GM23248 (cell line): ENCODE data around the gene CLCA1. TPM values are rescaled to one million over a fixed set of nuclear protein-coding genes. Genes with fewer than 3 reads are reported as not detected.

Experiments
- DNase-seq: peaks from one replicate; pipeline ENCODE4 v3.0.0-alpha.2; 2015
- H2AFZ ChIP-seq: fragments of 200-600 bp; sonication (generic); 2 replicates; pipeline ENCODE4 v1.6.1; 2016; ENCODE audit warnings: antibody characterized with exemption
- H3F3A ChIP-seq: fragments of 200-600 bp; sonication (generic); 2 replicates; pipeline ENCODE4 v1.6.1; 2016; ENCODE audit warnings: mild to moderate bottlenecking, antibody characterized with exemption, mixed run types; ENCODE audit not compliant: insufficient read depth
- H3K27ac ChIP-seq: fragments of 200-600 bp; sonication (generic); 2 replicates; pipeline ENCODE4 v1.5.1; 2016; ENCODE audit warnings: mild to moderate bottlenecking
- H3K27me3 ChIP-seq: fragments of 200-600 bp; sonication (generic); replicated peaks from 2 replicates; pipeline ENCODE4 v1.6.1; 2016; ENCODE audit warnings: mild to moderate bottlenecking; ENCODE audit not compliant: insufficient read depth
- H3K36me3 ChIP-seq: fragments of 200-600 bp; sonication (generic); 2 replicates; pipeline ENCODE4 v1.6.1; 2016; ENCODE audit warnings: low read depth, mild to moderate bottlenecking
- H3K4me1 ChIP-seq: fragments of 200-600 bp; sonication (generic); 2 replicates; pipeline ENCODE4 v1.6.1; 2016; ENCODE audit warnings: mild to moderate bottlenecking; ENCODE audit not compliant: insufficient read depth
- H3K4me2 ChIP-seq: fragments of 200-600 bp; sonication (generic); one replicate; pipeline ENCODE4 v1.6.1; 2016; ENCODE audit warnings: mild to moderate bottlenecking; ENCODE audit not compliant: unreplicated experiment
- H3K4me3 ChIP-seq: fragments of 200-600 bp; sonication (generic); 2 replicates; pipeline ENCODE4 v1.5.1; 2016; ENCODE audit warnings: mild to moderate bottlenecking
- H3K79me2 ChIP-seq: fragments of 200-600 bp; sonication (generic); 2 replicates; pipeline ENCODE4 v1.6.1; 2016; ENCODE audit warnings: mild to moderate bottlenecking; ENCODE audit not compliant: insufficient read depth
- H3K9ac ChIP-seq: fragments of 200-600 bp; sonication (generic); 2 replicates; pipeline ENCODE4 v1.6.1; 2016; ENCODE audit warnings: mild to moderate bottlenecking
- H3K9me2 ChIP-seq: fragments of 200-600 bp; sonication (generic); 2 replicates; pipeline ENCODE4 v1.6.1; 2016; ENCODE audit warnings: mixed run types, mild to moderate bottlenecking, moderate library complexity; ENCODE audit not compliant: insufficient read depth
- H3K9me3 ChIP-seq: fragments of 200-600 bp; sonication (generic); one replicate; pipeline ENCODE4 v1.6.1; 2017; ENCODE audit warnings: low read depth
- H4K20me1 ChIP-seq: fragments of 200-600 bp; sonication (generic); 2 replicates; pipeline ENCODE4 v1.6.0; 2016; ENCODE audit not compliant: insufficient read depth
- EZH2 ChIP-seq: fragments of 200-600 bp; sonication (generic); IDR thresholded peaks from 2 replicates; pipeline ENCODE4 v1.6.1; 2018; ENCODE audit warnings: antibody characterized with exemption, mild to moderate bottlenecking; ENCODE audit not compliant: insufficient read depth, poor library complexity, severe bottlenecking
- EZH2phosphoT487 ChIP-seq: fragments of 200-600 bp; sonication (generic); IDR thresholded peaks from 2 replicates; pipeline ENCODE4 v1.6.1; 2018; ENCODE audit warnings: antibody characterized with exemption, moderate library complexity, mild to moderate bottlenecking, low read depth; ENCODE audit not compliant: insufficient read depth
- WGBS, 2 experiments: methylation state at CpG; one replicate each; pipeline ENCODE4 v1.1.6; 2015 to 2017; ENCODE audit warnings: low lambda C conversion rate in 2 of 2, low coverage in 1 of 2; ENCODE audit errors: missing lambda C conversion rate in 2 of 2; 5-methylcytosine and 5-hydroxymethylcytosine counted together
- in situ Hi-C: fragments of 300-500 bp; cut with MboI; formaldehyde crosslinking; loops from 2 replicates; pipeline ENCODE4 v1.15.0; 2020
- polyA plus RNA-seq: library from polyadenylated mRNA; unstranded; fragments of >200 nt; fragmentation: Nextera tagmentation; extraction: Ambion mirVana; gene quantifications from 2 replicates; pipeline ENCODE4 v1.2.1, GENCODE V29; 2016
- total RNA-seq: library from RNA; depleted of rRNA; stranded (reverse); fragments of >200 nt; shearing (Covaris generic); gene quantifications from 2 replicates; pipeline ENCODE4 v1.2.3, GENCODE V29; 2014

The CLCA1 gene
- total and polyA plus RNA-seq, 2 experiments from 2014 or later, result not detected

- Histone ChIP-seq H3K9me2 (no peaks in the 10 kb centered on the region), H3K9me3 (no peaks in the 10 kb centered on the region), H3K4me3 (no peak overlapping the region), H4K20me1 (no peaks in the 10 kb centered on the region), H3K27me3 (no peaks in the 10 kb centered on the region), H3K9ac (no peak overlapping the region), H3K4me1 (no peaks in the 10 kb centered on the region), H3F3A (no peaks in the 10 kb centered on the region), H3K79me2 (no peaks in the 10 kb centered on the region), H3K36me3 (no peaks in the 10 kb centered on the region), H3K4me2 (no peak overlapping the region), H3K27ac (no peak overlapping the region), H2AFZ (0 out of 2 replicates have a peak overlapping the region, but pooled peaks have one; percentile 20)
- no peak for TF ChIP-seq EZH2phosphoT487
- TF ChIP-seq EZH2, result no peak
- WGBS, 2 experiments, result 55 to 58% methylated on average over 2 of the region's 2 CpGs
- in situ Hi-C loops, result no loop called here
- no peak for DNase-seq
These were observed 2.5 kb upstream of the CLCA1 start for GRCh38 chr1:86466109-86466844.

GRCh38 chr1:86466986-86467385, 1.7 kb upstream of the CLCA1 start:
- no peaks in the 10 kb centered on the region for H3K27me3 ChIP-seq
- no peak overlapping the region for H3K4me2 ChIP-seq
- H3K36me3 ChIP-seq, result no peaks in the 10 kb centered on the region
- no peaks in the 10 kb centered on the region for H4K20me1 ChIP-seq
- no peaks in the 10 kb centered on the region for H3K9me2 ChIP-seq
- no peaks in the 10 kb centered on the region for H3K79me2 ChIP-seq
- H3K4me3 ChIP-seq, result no peak overlapping the region
- H3K9ac ChIP-seq, result no peak overlapping the region
- H3K9me3 ChIP-seq, result no peaks in the 10 kb centered on the region
- WGBS, 2 experiments, result 78 to 88% methylated on average over 4 of the region's 4 CpGs
- no peak overlapping the region for H3K27ac ChIP-seq
- in situ Hi-C loops, result no loop called here
- 0 out of 2 replicates have a peak overlapping the region, but pooled peaks have one; percentile 20 for H2AFZ ChIP-seq
- no peaks in the 10 kb centered on the region for H3K4me1 ChIP-seq
- peak; percentile 64 for DNase-seq
- TF ChIP-seq EZH2phosphoT487 (no peak), EZH2 (no peak)
- H3F3A ChIP-seq, result no peaks in the 10 kb centered on the region

GRCh38 chr1:86470859-86471258, 2.1 kb downstream of the CLCA1 start:
- H3F3A ChIP-seq, result no peaks in the 10 kb centered on the region
- H3K9ac ChIP-seq, result no peak overlapping the region
- H3K9me2 ChIP-seq, result no peaks in the 10 kb centered on the region
- H3K79me2 ChIP-seq, result no peaks in the 10 kb centered on the region
- H2AFZ ChIP-seq, result no peak overlapping the region
- no peaks in the 10 kb centered on the region for H4K20me1 ChIP-seq
- in situ Hi-C loops, result no loop called here
- H3K36me3 ChIP-seq, result no peaks in the 10 kb centered on the region
- no peaks in the 10 kb centered on the region for H3K27me3 ChIP-seq
- no peak for DNase-seq
- H3K9me3 ChIP-seq, result no peaks in the 10 kb centered on the region
- no peak overlapping the region for H3K4me2 ChIP-seq
- peaks cover 4% of the 10 kb centered on the region; the same call in 1 of the 2 replicates for H3K4me1 ChIP-seq
- no peak overlapping the region for H3K4me3 ChIP-seq
- TF ChIP-seq EZH2phosphoT487 (no peak), EZH2 (no peak)
- whole genome bisulfite sequencing, 2 experiments, result 93 to 96% methylated on average over 10 of the region's 10 CpGs
- no peak overlapping the region for H3K27ac ChIP-seq

- Histone ChIP-seq H3K9me3 (no peaks in the 10 kb centered on the region), H2AFZ (no peak overlapping the region), H3K79me2 (no peaks in the 10 kb centered on the region), H3K27ac (no peak overlapping the region), H3K9me2 (no peaks in the 10 kb centered on the region), H3K9ac (no peak overlapping the region), H3K36me3 (no peaks in the 10 kb centered on the region), H3K4me2 (no peak overlapping the region), H3K4me1 (peaks cover 4% of the 10 kb centered on the region; the same call in 1 of the 2 replicates), H4K20me1 (no peaks in the 10 kb centered on the region), H3K27me3 (no peaks in the 10 kb centered on the region), H3K4me3 (no peak overlapping the region), H3F3A (no peaks in the 10 kb centered on the region)
- in situ Hi-C loops, result no loop called here
- TF ChIP-seq EZH2phosphoT487 (no peak), EZH2 (no peak)
- peak; percentile 17 for DNase-seq
These were observed 2.6 kb downstream of the CLCA1 start for GRCh38 chr1:86471291-86471690.
